ENCODE measurements around the gene ARL13A. TPM values are rescaled to one million over a fixed set of nuclear protein-coding genes. Genes with fewer than 3 reads are reported as not detected.

Gene ARL13A
- total RNA-seq, 1 donor from 2014 or later, result not detected

- no peak for DNase-seq
- Mint-ChIP-seq H3K27me3 (ENCODE audit: unreplicated experiment) (no peaks in the 10 kb centered on the region), H3K4me3 (ENCODE audit: unreplicated experiment) (no peak overlapping the region), H3K9me3 (ENCODE audit: unreplicated experiment) (no peaks in the 10 kb centered on the region), H3K4me1 (ENCODE audit: low read depth, unreplicated experiment) (no peaks in the 10 kb centered on the region), H3K27ac (ENCODE audit: unreplicated experiment) (no peak overlapping the region), H3K36me3 (ENCODE audit: unreplicated experiment) (no peaks in the 10 kb centered on the region)
- no peak for TF ChIP-seq CTCF (IDR thresholded peaks at IDR 0.05; ENCODE audit: partially characterized antibody, unreplicated experiment)
Observed at GRCh38 chrX:101037231-101037630, 67.7 kb downstream of the ARL13A start.

GRCh38 chrX:101040197-101040596 is 70.7 kb downstream of the ARL13A start:
- no peak for DNase-seq
- Mint-ChIP-seq H3K27me3 (ENCODE audit: unreplicated experiment) (no peaks in the 10 kb centered on the region), H3K9me3 (ENCODE audit: unreplicated experiment) (no peaks in the 10 kb centered on the region), H3K36me3 (ENCODE audit: unreplicated experiment) (no peaks in the 10 kb centered on the region), H3K4me1 (ENCODE audit: low read depth, unreplicated experiment) (no peaks in the 10 kb centered on the region), H3K27ac (ENCODE audit: unreplicated experiment) (no peak overlapping the region), H3K4me3 (ENCODE audit: unreplicated experiment) (no peak overlapping the region)
- TF ChIP-seq CTCF (IDR thresholded peaks at IDR 0.05; ENCODE audit: partially characterized antibody, unreplicated experiment), result no peak

Other genes with a start within 250 kb of the ARL13A start
- gene SYTL4, start 237.6 kb upstream of the ARL13A start, total RNA-seq (ENCODE audit: unreplicated experiment), result 0.25 TPM
- gene CSTF2, start 149.3 kb upstream of the ARL13A start, total RNA-seq (ENCODE audit: unreplicated experiment), result 17.2 TPM
- not detected for gene NOX1, start 95.3 kb upstream of the ARL13A start, total RNA-seq (ENCODE audit: unreplicated experiment)
- not detected for gene XKRX, start 40.8 kb upstream of the ARL13A start, total RNA-seq (ENCODE audit: unreplicated experiment)
- gene TRMT2B, start 82.4 kb downstream of the ARL13A start, total RNA-seq (ENCODE audit: unreplicated experiment), result 5.1 TPM
- 27.5 TPM for gene TMEM35A, start 109.2 kb downstream of the ARL13A start, total RNA-seq (ENCODE audit: unreplicated experiment)
- gene CENPI, start 128.5 kb downstream of the ARL13A start, total RNA-seq (ENCODE audit: unreplicated experiment), result 10.2 TPM

All from glutamatergic neuron (in vitro differentiated cells).